Astrocyte (in vitro differentiated cells and primary cell): ENCODE results near the gene ROPN1.

Source experiments
- EZH2 ChIP-seq: IDR thresholded peaks from 2 replicates; pipeline ENCODE4 v1.6.1; 2012; ENCODE audit warnings: mild to moderate bottlenecking, low read length, inconsistent platforms; ENCODE audit not compliant: insufficient read depth
- TF ChIP-seq, protein P1 (sequence below): IDR thresholded peaks from 2 replicates; pipeline ENCODE4 v1.5.1; 2011; ENCODE audit warnings: low read depth, mild to moderate bottlenecking, inconsistent platforms, low read length, moderate library complexity; ENCODE audit not compliant: insufficient read depth

DNA sequence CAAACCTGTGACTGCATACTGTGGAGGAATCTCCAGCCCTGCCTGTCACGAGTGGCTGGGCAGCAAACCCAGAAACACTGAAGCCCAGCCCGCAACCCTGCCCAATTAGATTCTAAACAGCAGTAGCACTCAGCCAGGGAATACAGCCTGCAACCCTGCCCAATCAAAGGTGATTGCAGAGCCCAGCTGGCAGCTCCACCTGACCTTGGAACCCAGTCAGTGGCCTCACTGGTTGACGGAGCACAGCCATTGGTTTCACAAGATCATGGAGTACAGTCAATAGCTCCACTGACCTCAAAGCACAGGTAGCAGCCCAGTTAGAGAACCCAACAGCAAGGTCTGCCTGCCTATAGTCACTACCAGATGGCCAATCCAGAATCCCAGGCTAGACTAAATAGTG lies 72.6 kb downstream of the ROPN1 start:
- TF ChIP-seq, protein P1, sequence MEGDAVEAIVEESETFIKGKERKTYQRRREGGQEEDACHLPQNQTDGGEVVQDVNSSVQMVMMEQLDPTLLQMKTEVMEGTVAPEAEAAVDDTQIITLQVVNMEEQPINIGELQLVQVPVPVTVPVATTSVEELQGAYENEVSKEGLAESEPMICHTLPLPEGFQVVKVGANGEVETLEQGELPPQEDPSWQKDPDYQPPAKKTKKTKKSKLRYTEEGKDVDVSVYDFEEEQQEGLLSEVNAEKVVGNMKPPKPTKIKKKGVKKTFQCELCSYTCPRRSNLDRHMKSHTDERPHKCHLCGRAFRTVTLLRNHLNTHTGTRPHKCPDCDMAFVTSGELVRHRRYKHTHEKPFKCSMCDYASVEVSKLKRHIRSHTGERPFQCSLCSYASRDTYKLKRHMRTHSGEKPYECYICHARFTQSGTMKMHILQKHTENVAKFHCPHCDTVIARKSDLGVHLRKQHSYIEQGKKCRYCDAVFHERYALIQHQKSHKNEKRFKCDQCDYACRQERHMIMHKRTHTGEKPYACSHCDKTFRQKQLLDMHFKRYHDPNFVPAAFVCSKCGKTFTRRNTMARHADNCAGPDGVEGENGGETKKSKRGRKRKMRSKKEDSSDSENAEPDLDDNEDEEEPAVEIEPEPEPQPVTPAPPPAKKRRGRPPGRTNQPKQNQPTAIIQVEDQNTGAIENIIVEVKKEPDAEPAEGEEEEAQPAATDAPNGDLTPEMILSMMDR, result no peak
- TF ChIP-seq EZH2, result no peak
